Upper lobe of left lung (tissue), 4 donors: ENCODE data around the gene KDM4D.

Source experiments
- POLR2AphosphoS5 ChIP-seq, 2 donors: sonication (generic); formaldehyde crosslinking; IDR thresholded peaks; one replicate each; pipeline ENCODE4 v1.5.1; 2017; ENCODE audit warnings: antibody characterized with exemption in 2 of 2
- TF ChIP-seq, protein P1 (sequence below), 6 experiments: fragments of 450-650 bp in 4 of 6; fragments of 200-600 bp in 2 of 6; sonication (generic) in 2 of 6; IDR thresholded peaks; one replicate each; pipeline ENCODE4 v1.5.1; 2016 to 2019; ENCODE audit warnings: antibody characterized with exemption in 6 of 6

DNA sequence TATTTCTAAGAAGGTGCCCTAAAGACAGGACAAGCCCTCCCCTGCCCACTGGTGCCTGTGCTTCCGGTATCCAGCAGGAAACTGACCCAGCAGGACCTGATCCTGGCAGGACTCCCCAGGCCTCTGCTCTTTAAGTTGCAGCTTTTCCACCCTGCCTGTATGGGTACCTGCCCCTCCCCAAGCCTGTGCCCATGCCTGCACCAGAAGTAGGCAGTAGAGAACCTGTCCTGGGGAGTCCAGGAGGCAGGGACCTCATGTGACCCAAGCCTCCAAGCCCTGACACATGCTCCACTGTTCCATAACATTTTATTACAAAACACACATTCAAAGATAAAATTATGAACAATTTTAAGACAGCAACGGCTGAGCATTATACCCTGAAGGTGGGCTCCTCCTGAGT, 14.3 kb upstream of the KDM4D start:
- TF ChIP-seq, protein P1, sequence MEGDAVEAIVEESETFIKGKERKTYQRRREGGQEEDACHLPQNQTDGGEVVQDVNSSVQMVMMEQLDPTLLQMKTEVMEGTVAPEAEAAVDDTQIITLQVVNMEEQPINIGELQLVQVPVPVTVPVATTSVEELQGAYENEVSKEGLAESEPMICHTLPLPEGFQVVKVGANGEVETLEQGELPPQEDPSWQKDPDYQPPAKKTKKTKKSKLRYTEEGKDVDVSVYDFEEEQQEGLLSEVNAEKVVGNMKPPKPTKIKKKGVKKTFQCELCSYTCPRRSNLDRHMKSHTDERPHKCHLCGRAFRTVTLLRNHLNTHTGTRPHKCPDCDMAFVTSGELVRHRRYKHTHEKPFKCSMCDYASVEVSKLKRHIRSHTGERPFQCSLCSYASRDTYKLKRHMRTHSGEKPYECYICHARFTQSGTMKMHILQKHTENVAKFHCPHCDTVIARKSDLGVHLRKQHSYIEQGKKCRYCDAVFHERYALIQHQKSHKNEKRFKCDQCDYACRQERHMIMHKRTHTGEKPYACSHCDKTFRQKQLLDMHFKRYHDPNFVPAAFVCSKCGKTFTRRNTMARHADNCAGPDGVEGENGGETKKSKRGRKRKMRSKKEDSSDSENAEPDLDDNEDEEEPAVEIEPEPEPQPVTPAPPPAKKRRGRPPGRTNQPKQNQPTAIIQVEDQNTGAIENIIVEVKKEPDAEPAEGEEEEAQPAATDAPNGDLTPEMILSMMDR (IDR thresholded peaks at IDR 0.05), result no peak
- TF ChIP-seq POLR2AphosphoS5 (IDR thresholded peaks at IDR 0.05), result no peak
